Duodenal mucosa (tissue), 2 donors: ENCODE results near the gene OTULIN.

Experiments
- H3K27ac ChIP-seq: one replicate; pipeline ENCODE4 v1.7.0; 2013; ENCODE audit warnings: low read depth, low read length
- H3K27me3 ChIP-seq, 2 donors: one replicate each; pipeline ENCODE4 v1.7.0; 2013; ENCODE audit warnings: low read length in 2 of 2, control low read depth in 1 of 2; ENCODE audit not compliant: insufficient read depth in 2 of 2, control insufficient read depth in 1 of 2
- H3K36me3 ChIP-seq, 2 donors: one replicate each; pipeline ENCODE4 v1.7.0; 2013; ENCODE audit warnings: low read length in 2 of 2, control low read depth in 1 of 2; ENCODE audit not compliant: insufficient read depth in 2 of 2, control insufficient read depth in 1 of 2
- H3K4me1 ChIP-seq, 2 donors: one replicate each; pipeline ENCODE4 v1.7.0; 2013; ENCODE audit warnings: low read length in 2 of 2, control low read depth in 1 of 2; ENCODE audit not compliant: insufficient read depth in 2 of 2, control insufficient read depth in 1 of 2
- H3K4me3 ChIP-seq, 2 donors: one replicate each; pipeline ENCODE4 v1.7.0; 2013; ENCODE audit warnings: low read length in 2 of 2, low read depth in 1 of 2
- H3K9ac ChIP-seq, 2 donors: one replicate each; pipeline ENCODE4 v1.7.0; 2013; ENCODE audit warnings: low read length in 2 of 2, low read depth in 1 of 2
- H3K9me3 ChIP-seq, 2 donors: one replicate each; pipeline ENCODE4 v1.7.0; 2013; ENCODE audit warnings: low read length in 2 of 2, control low read depth in 1 of 2; ENCODE audit not compliant: control insufficient read depth in 1 of 2

OTULIN gene

DNA sequence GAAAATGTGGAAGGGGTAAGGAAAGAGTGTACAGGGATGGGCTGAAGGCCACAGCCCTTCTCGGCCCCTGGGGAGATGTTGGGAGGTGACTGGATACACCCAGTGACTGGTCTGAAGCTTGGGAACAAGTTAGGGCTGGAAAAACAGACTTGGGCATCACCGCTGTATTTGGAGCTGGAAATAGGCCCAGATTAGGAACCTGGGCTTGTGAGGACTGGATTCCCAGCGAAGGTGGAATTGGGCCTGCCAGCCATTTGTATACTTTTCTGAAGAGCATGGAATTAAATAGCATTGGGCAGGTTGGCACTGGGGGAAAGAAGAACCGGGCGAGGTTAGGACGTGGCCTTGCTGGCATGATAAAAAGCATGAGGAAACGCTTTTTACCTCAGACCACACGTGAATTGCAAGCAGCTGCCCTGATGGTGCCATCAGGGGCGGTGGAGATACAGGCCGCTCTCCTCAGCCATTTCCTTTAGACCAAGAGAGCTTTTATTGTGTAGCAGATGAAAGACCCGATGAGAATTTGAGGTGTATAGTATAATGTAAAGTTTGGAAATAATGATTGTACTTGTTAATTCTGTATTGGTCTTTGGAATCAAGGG lies 37.8 kb downstream of the OTULIN start:
- Histone ChIP-seq H3K4me3 (no peak overlapping the region), H3K9ac (no peak overlapping the region), H3K27me3 (no peaks in the 10 kb centered on the region), H3K9me3 (no peaks in the 10 kb centered on the region), H3K27ac (no peak overlapping the region), H3K36me3 (peaks cover 19 to 68% of the 10 kb centered on the region in 2 donors), H3K4me1 (no peaks in the 10 kb centered on the region)

DNA sequence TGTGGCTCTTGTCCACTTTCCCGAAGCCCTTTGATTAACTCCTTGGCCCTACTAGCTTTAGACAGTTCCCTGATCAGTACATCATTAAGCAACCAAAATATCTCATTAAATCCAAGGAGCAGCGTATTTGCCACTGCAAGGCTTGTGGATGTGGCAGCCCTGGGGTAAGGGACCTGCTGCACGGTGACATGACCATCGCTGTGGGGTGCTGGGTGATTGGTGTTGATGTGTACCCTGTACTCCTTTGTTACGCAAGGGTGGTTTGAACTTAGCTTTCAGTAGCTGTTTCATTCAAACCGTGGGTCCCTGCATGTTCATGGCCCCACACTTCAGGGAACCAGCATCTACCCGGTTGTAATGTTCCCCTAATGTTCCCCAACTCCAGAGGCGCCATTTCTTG lies 41.0 kb downstream of the OTULIN start:
- Histone ChIP-seq H3K27me3 (no peaks in the 10 kb centered on the region), H3K9ac (no peak overlapping the region), H3K4me1 (no peaks in the 10 kb centered on the region), H3K9me3 (no peaks in the 10 kb centered on the region), H3K4me3 (no peak overlapping the region), H3K27ac (no peak overlapping the region), H3K36me3 (peaks cover 27 to 71% of the 10 kb centered on the region in 2 donors)

DNA sequence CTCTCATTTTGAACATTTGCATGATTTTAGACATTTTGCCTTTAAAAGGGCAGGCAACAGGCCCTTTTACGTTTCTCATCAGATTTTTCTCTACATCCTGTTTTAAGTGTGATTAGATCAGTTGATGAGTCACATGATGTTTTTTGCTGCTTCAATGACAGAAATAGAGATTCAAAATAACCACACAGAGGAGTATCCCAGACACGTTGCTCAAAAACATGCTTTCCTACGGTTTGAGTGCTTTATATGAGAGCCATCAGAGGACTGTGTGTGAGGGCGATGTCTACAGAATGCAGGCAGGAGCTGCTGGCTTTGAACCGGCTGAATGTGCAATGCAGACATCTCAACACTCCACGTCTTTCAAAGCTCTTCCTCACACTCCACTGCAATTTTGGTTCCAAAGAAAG lies 42.1 kb downstream of the OTULIN start:
- H3K27me3 ChIP-seq: no peaks in the 10 kb centered on the region
- no peak overlapping the region for H3K4me3 ChIP-seq
- no peak overlapping the region for H3K27ac ChIP-seq
- H3K9ac ChIP-seq: no peak overlapping the region
- peaks cover 32 to 79% of the 10 kb centered on the region in 2 donors for H3K36me3 ChIP-seq
- H3K4me1 ChIP-seq: no peaks in the 10 kb centered on the region
- H3K9me3 ChIP-seq: no peaks in the 10 kb centered on the region

DNA sequence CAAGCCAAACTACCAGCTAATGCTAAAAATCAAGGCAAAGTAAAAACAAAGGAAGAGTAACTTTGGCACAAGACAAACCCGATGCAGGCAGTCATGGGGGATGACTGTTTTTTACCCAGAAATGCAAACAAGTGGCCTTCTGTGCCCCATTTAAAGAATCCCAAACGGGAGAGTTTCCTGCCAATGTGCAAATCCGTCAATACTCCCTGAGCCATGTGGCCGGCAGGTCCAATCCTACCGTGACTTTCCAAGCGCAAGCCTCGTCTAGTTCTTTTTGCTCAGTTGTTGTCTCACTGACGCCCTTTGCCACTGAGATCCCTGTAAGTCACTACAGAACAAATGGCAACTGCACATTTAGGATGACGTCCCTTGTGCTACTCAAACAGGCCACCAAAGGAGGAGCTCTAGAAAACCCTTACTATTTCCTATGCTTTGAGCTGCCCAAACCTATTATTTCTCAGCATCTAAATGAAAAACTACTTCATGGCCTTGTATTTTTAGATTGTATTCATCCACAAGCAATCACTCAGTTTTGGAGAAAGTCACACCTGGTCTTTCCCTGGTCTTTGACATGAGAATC lies 43.4 kb downstream of the OTULIN start:
- H3K9ac ChIP-seq: no peak overlapping the region
- no peak overlapping the region for H3K4me3 ChIP-seq
- H3K9me3 ChIP-seq: no peaks in the 10 kb centered on the region
- H3K27ac ChIP-seq: no peak overlapping the region
- H3K27me3 ChIP-seq: no peaks in the 10 kb centered on the region
- no peaks in the 10 kb centered on the region for H3K4me1 ChIP-seq
- peaks cover 35 to 80% of the 10 kb centered on the region in 2 donors for H3K36me3 ChIP-seq

DNA sequence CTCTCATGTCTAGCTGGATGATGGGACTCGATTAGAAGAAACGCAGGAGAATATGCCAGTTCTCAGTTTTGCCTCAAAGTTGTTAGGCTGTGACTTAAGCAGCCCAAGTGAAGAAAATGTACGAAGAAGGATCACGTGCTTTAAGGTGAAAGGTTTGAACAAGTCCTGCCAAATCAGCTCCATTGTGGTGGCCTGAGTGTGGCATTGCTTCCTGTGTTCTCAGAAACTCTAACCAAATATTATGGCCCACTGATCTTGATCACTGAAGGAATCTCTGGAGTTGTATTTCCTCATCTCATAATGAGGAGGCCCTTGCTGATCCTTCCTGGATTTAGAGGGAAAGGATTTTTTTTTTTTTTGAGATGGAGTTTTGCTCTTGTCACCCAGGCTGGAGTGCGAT lies 44.0 kb downstream of the OTULIN start:
- Histone ChIP-seq H3K27me3 (no peaks in the 10 kb centered on the region), H3K4me3 (no peak overlapping the region), H3K27ac (no peak overlapping the region), H3K36me3 (peaks cover 39 to 81% of the 10 kb centered on the region in 2 donors), H3K9ac (no peak overlapping the region), H3K4me1 (no peaks in the 10 kb centered on the region), H3K9me3 (no peaks in the 10 kb centered on the region)

DNA sequence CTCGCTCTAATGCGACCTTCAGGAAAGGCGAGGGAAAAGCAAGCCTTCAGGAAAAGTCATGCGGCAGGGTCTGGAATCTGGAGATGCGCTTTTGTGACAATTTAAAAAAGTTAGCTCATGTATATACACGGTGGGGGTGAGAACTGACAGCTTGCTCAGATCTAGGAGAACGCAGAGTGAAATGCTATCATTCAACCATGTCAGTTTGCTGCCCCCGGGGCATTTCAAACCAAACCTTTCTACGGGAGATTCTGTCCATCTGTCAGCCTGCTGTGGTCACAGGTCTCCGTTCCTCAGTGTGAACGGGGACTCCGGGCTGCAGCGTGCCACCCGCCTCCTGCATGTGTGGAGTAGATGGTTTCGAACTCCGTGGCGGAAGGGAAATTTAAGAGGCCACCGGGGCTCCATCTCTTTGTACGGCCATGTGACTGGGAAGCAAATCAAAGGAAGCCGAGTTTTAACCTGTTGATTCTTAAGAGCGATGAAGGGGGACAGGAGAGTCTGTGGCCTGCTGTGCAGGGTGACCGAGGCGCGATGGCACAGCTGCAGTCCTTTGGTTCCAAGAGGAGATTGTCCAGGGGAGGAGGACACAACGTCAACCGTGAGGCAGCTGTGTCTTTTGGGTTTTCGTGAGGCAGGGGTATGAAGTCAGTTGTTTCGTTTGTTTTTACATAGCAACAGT lies 45.9 kb downstream of the OTULIN start:
- H3K4me1 ChIP-seq: no peaks in the 10 kb centered on the region
- H3K9me3 ChIP-seq: no peaks in the 10 kb centered on the region
- H3K27me3 ChIP-seq: no peaks in the 10 kb centered on the region
- no peak overlapping the region for H3K27ac ChIP-seq
- peaks cover 39 to 86% of the 10 kb centered on the region in 2 donors for H3K36me3 ChIP-seq
- H3K4me3 ChIP-seq: no peak overlapping the region
- H3K9ac ChIP-seq: no peak overlapping the region

DNA sequence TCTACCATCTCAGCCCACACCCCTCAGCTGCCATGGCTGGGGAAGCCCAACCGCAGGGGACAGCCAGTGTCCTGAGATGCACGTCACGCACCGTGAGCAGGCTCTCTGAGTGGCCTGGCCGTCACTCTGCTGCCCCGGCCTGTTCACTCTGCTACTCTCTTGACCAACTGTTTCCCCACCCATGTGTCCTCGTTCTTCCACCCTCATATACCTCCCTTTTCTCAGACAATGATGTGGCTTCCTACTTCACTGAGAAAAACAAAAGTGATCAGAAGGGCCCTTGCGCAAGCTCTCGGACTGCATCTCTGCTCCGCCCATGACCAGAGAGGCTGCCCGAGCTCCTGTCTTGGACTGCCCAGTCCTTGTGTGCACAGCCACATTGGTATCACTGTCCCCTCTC lies 47.6 kb downstream of the OTULIN start:
- Histone ChIP-seq H3K4me3 (no peak overlapping the region), H3K27me3 (no peaks in the 10 kb centered on the region), H3K27ac (no peak overlapping the region), H3K9ac (no peak overlapping the region), H3K36me3 (peaks cover 43 to 82% of the 10 kb centered on the region in 2 donors), H3K4me1 (no peaks in the 10 kb centered on the region), H3K9me3 (no peaks in the 10 kb centered on the region)

DNA sequence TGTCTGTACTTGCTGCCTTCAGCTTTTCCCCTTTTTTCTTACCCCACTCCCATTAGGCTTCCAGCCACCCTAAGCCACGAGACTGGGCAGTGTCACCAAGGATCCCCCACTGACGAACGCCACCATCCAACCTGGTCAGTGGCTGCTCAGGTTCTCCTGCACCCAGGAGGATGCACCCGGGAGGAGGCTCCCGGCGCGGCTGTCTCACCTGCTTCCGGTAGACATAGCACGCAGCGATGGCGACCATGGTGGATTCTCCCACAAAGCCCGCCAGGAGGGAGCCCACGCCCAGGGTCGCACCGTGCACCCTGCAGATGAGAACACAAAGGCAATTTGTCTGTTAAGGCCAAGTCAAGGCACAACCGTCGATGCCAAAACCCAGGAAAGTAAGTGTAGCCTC lies 48.1 kb downstream of the OTULIN start:
- Histone ChIP-seq H3K9ac (no peak overlapping the region), H3K36me3 (peaks cover 43 to 85% of the 10 kb centered on the region in 2 donors), H3K9me3 (no peaks in the 10 kb centered on the region), H3K27me3 (no peaks in the 10 kb centered on the region), H3K27ac (no peak overlapping the region), H3K4me1 (no peaks in the 10 kb centered on the region), H3K4me3 (no peak overlapping the region)

DNA sequence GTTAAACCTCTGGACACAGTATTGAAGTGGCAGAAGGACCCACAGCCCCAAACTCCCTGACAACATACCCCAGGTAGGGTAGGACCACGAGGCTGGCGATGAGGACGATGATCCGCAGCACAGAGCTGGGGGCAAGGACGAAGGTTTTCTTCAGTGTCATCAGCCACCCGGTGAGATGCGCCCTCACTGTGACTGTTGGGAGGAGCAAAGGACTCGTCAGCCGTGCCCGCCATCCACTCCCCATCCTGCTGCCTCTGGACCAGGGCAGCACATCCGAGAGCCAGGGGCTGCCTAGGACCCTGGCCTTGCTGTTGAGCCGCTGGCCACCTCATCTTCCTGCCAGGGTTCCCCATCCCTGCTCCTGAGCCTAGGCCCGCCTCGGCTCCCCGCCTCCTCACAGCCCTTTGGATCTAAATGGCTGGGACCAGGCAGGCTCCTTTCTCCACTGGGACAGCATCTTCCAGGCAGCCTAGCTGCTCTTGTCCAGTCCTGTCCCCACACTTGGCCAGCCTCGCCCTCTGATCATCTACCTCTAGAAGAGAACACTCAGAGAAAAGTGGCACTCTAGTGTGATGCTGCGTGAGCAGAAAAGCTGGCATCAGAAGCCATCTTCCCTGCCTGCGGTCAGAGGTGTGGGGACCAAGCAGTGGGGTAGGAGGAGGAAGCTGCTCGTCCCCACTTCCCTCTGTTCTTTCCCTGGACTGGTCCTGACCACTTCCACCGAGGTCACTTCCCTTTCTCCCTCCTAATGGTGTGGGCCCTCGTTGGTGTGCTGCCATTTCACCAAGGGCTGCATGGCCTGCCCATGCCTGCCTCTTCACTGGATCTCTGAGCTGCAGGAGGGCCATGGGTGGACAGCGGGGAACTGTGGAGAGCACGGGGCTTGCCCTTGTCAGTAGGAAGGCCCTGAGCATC lies 49.2 kb downstream of the OTULIN start:
- no peaks in the 10 kb centered on the region for H3K9me3 ChIP-seq
- peaks cover 34 to 80% of the 10 kb centered on the region in 2 donors for H3K36me3 ChIP-seq
- H3K9ac ChIP-seq: no peak overlapping the region
- no peak overlapping the region for H3K4me3 ChIP-seq
- H3K27me3 ChIP-seq: no peaks in the 10 kb centered on the region
- no peak overlapping the region for H3K27ac ChIP-seq
- H3K4me1 ChIP-seq: no peaks in the 10 kb centered on the region

DNA sequence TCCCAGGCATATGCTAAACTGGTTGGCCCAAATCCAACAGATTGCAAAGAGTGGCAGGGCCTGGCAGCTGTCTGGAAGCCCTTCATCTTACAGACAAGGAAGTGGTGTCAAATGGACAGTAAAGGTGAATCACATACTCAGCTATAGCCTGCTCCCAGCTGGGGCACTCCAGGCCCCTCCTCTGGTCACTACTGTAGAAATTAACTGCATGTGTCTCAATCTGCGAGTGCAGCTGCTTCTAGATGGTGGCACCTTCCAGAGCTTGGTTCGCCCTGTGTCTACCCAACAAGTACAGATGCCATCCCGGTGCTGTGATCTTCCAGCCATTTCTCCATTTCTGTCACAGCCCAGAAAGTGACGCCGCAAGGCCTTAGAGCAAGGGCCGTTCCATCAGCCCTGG lies 50.2 kb downstream of the OTULIN start:
- Histone ChIP-seq H3K4me3 (no peak overlapping the region), H3K27me3 (no peaks in the 10 kb centered on the region), H3K9me3 (no peaks in the 10 kb centered on the region), H3K9ac (no peak overlapping the region), H3K27ac (no peak overlapping the region), H3K36me3 (peaks cover 34 to 74% of the 10 kb centered on the region in 2 donors), H3K4me1 (no peaks in the 10 kb centered on the region)
